Measurements from ENCODE around the gene FRAT2.

DNA sequence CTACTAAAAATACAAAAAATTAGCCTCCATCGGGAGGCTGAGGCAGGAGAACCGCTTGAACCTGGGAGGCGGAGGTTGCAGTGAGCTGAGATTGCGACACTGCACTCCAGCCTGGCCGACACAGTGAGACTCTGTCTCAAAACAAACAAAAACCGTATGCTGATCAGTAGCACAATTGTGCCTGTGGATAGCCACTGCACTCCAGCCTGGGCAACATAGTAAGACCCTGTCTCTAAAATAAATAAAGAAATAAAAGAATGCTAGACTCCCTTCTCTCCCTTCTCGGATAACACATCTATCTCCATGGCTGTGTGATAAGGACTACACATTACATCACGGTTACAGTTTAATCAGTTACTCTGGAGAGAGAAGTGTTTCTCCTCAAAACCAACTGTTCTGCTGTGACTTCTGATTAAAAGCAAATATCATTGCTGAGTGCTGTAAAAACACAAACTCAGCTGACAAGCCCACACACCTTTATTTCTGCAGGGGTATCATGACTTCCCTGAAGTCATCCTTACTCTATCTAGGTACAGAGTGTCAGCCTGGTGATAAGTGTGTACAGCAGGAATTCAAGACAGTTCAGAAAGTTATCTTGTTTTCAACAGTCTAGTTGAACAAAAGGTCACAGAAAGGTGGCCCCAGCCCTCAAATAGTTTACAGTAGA lies 36.8 kb downstream of the FRAT2 start:
- TF ChIP-seq, protein P1, sequence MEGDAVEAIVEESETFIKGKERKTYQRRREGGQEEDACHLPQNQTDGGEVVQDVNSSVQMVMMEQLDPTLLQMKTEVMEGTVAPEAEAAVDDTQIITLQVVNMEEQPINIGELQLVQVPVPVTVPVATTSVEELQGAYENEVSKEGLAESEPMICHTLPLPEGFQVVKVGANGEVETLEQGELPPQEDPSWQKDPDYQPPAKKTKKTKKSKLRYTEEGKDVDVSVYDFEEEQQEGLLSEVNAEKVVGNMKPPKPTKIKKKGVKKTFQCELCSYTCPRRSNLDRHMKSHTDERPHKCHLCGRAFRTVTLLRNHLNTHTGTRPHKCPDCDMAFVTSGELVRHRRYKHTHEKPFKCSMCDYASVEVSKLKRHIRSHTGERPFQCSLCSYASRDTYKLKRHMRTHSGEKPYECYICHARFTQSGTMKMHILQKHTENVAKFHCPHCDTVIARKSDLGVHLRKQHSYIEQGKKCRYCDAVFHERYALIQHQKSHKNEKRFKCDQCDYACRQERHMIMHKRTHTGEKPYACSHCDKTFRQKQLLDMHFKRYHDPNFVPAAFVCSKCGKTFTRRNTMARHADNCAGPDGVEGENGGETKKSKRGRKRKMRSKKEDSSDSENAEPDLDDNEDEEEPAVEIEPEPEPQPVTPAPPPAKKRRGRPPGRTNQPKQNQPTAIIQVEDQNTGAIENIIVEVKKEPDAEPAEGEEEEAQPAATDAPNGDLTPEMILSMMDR (IDR thresholded peaks at IDR 0.05; ENCODE audit: extremely low read depth in 1 of 2, insufficient read depth in 1 of 2, low read depth in 1 of 2, low read length in 2 of 2): no peak
- TF ChIP-seq EZH2 (IDR thresholded peaks at IDR 0.05; ENCODE audit: borderline replicate concordance, low read depth, low read length, severe bottlenecking): no peak
- TF ChIP-seq POLR2AphosphoS5 (IDR thresholded peaks at IDR 0.05; ENCODE audit: insufficient read depth, low read depth, low read length): no peak
- TF ChIP-seq FOS (IDR thresholded peaks at IDR 0.05; ENCODE audit: borderline replicate concordance, insufficient read depth, low read length): no peak
- TF ChIP-seq, protein P2, sequence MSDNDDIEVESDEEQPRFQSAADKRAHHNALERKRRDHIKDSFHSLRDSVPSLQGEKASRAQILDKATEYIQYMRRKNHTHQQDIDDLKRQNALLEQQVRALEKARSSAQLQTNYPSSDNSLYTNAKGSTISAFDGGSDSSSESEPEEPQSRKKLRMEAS (IDR thresholded peaks at IDR 0.05; ENCODE audit: insufficient read depth, insufficient read length): no peak
- no peak for TF ChIP-seq POLR2A (IDR thresholded peaks at IDR 0.05; ENCODE audit: low read depth, low read length)

Data from endothelial cell of umbilical vein (primary cell).